Adrenal gland (tissue), 5 donors: ENCODE results near the gene POLE.

Experiments used
- CTCF ChIP-seq, 6 experiments: fragments of 450-650 bp in 4 of 6; fragments of 200-600 bp in 2 of 6; sonication (generic) in 1 of 6; IDR thresholded peaks; 1 replicate in 5 of 6; 2 replicates in 1 of 6; pipeline versions ENCODE4 v1.5.1 to v1.8.0; 2016 to 2021; ENCODE audit warnings: antibody characterized with exemption in 6 of 6, mild to moderate bottlenecking in 2 of 6, moderate library complexity in 1 of 6
- POLR2A ChIP-seq, 2 donors: fragments of 450-650 bp; IDR thresholded peaks; one replicate each; pipeline ENCODE4 v1.6.1; 2017; ENCODE audit warnings: antibody characterized with exemption in 2 of 2, mild to moderate bottlenecking in 2 of 2, moderate library complexity in 1 of 2
- donor health status: DM: no; HTN: no; CAD: no.

- TF ChIP-seq CTCF (IDR thresholded peaks at IDR 0.05) (no peak), POLR2A (IDR thresholded peaks at IDR 0.05) (no peak)
Measured at GRCh38 chr12:132716356-132716755, 29.2 kb upstream of the POLE start.
